GM19238 (cell line): ENCODE measurements around the gene KRI1.
"Not testable (repeated sequence)": the region's sequence is repeated elsewhere in the genome, so short reads cannot be mapped to it uniquely, and the experiment has no call there.

Experiments
- DNase-seq: peaks from one replicate; pipeline ENCODE4 v3.0.0; 2011; ENCODE audit warnings: low spot score; ENCODE audit not compliant: insufficient read length

The KRI1 gene

GRCh38 chr19:10575011-10575716 lies 9.4 kb upstream of the KRI1 start:
- no peak for DNase-seq

GRCh38 chr19:10574462-10574861 lies 8.7 kb upstream of the KRI1 start:
- no peak for DNase-seq

GRCh38 chr19:10573793-10574192 lies 8.0 kb upstream of the KRI1 start:
- not testable (repeated sequence) for DNase-seq

GRCh38 chr19:10568826-10569651 lies 3.2 kb upstream of the KRI1 start, which contains the start of gene CDKN2D:
Gene CDKN2D, minus strand, starts transcription at chr19:10568979. Its CDS starts 326 bp downstream, at chr19:10568653.
- DNase-seq, result peak; percentile 88

GRCh38 chr19:10568062-10568825 lies 2.4 kb upstream of the KRI1 start:
- DNase-seq, result no peak

GRCh38 chr19:10567656-10568055 lies 1.8 kb upstream of the KRI1 start:
- no peak for DNase-seq

- DNase-seq, result peak; percentile 49
These were observed 1.0 kb upstream of the KRI1 start for GRCh38 chr19:10566658-10567410.

- DNase-seq, result no peak
These were observed 523 bp upstream of the KRI1 start for GRCh38 chr19:10566408-10566657.

GRCh38 chr19:10565028-10565566 lies 713 bp downstream of the KRI1 start:
- DNase-seq, result peak; percentile 82

- DNase-seq, result no peak
These were observed 3.2 kb downstream of the KRI1 start for GRCh38 chr19:10562609-10563008.

- DNase-seq, result no peak
These were observed 5.7 kb downstream of the KRI1 start for GRCh38 chr19:10560154-10560553.

GRCh38 chr19:10557603-10558197 lies 8.1 kb downstream of the KRI1 start:
- no peak for DNase-seq

GRCh38 chr19:10555610-10555973 lies 10.2 kb downstream of the KRI1 start:
- no peak for DNase-seq

- no peak for DNase-seq
These were observed 10.8 kb downstream of the KRI1 start for GRCh38 chr19:10554760-10555609.

- DNase-seq, result peak; percentile 71
These were observed 11.8 kb downstream of the KRI1 start for GRCh38 chr19:10553943-10554381.

GRCh38 chr19:10553087-10553667 lies 12.6 kb downstream of the KRI1 start:
- no peak for DNase-seq

GRCh38 chr19:10552510-10553053 lies 13.2 kb downstream of the KRI1 start:
- DNase-seq, result no peak

- no peak for DNase-seq
These were observed 14.0 kb downstream of the KRI1 start for GRCh38 chr19:10551698-10552301.

- not testable (repeated sequence) for DNase-seq
These were observed 14.8 kb downstream of the KRI1 start for GRCh38 chr19:10551006-10551405.
